Measurements from ENCODE around the gene CLASP1.
"Not testable (repeated sequence)": the region's sequence is repeated elsewhere in the genome, so short reads cannot be mapped to it uniquely, and the experiment has no call there.

The CLASP1 gene

DNA sequence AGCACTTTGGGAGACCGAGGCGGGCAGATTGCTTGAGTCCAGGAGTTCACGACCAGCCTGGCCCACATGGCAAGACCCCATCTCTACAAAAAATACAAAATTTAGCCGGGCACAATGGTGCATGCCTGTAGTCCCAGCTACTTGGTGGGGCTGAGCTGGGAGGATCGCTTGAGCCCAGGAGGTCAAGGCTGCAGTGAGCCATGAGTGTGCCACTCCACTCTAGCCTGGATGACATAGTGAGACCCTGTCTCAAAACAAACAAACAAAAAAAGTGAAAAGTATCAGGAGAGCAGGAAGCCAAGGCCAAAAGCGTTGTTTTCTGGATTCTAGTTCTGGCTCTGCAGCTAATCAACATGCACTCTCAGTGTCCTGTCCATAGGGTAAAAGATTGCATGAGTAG, 10.7 kb upstream of the CLASP1 start:
- DNase-seq = no peak

DNA sequence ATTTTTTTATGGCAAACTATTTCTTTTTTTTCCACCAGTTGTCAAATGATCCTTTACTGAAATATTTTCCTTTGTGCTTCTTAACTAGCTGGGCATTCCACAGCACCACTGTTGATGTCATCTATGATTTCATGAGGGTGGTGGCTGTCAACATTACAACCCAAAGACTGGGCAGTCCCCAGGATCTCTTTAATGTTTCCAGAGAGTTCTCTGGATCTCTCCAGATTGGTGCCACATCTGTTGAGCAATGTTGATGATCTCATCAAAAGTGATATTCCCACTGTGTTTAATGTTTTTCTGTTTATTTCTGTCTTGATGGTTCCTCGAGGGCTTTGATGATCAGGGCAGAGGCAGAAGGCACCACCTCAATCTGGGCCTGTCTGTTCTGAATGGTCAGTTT, 9.1 kb upstream of the CLASP1 start:
- DNase-seq = not testable (repeated sequence)

DNA sequence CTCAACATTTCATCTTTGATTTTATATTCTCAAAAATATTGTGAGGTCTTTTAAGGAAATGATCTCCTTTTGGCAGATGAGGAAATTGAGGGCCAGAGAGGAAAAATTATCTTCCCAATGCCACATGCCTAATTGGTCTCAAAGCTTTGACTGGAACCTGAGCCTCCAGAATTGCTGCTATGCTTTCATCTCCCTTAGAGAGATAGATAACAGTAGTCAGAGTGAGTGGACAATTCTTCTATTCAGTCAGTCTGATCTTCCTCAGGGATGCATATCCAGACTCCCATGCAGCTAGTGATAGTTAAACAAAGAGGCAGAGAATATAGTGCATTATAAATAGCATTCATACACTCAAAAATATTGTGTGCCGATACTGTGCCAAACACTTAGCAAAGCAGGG, 3.8 kb upstream of the CLASP1 start:
- DNase-seq = no peak

DNA sequence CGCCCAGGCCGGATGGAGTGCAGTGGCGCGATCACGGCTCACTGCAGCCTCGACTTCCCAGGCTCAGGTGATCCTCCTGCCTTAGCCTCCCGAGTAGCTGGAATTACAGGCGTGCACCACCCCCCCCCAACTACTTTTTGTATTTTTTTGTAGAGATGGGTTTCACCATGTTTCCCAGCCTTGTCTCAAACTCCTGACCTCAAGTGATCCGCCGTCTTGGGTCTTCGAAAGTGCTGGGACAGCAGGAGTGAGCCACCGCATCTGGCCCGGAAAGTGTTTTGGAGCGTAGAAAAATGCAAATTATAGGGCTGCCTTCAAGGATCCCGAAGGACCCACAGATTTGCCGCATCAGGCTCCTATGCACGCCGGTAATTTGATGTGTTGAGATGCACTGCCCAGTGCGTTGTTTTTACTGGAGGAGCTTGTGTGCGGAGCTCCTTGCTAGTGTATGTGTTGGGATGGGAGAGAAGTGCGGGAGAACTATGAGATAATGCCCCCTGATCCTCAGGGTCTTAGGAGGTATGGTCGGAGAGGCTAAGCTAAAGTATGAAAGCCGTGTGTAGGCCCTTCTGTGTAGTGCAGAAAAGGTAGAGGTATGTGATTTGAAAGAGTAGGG, 1.2 kb upstream of the CLASP1 start:
- DNase-seq = peak; percentile 48

DNA sequence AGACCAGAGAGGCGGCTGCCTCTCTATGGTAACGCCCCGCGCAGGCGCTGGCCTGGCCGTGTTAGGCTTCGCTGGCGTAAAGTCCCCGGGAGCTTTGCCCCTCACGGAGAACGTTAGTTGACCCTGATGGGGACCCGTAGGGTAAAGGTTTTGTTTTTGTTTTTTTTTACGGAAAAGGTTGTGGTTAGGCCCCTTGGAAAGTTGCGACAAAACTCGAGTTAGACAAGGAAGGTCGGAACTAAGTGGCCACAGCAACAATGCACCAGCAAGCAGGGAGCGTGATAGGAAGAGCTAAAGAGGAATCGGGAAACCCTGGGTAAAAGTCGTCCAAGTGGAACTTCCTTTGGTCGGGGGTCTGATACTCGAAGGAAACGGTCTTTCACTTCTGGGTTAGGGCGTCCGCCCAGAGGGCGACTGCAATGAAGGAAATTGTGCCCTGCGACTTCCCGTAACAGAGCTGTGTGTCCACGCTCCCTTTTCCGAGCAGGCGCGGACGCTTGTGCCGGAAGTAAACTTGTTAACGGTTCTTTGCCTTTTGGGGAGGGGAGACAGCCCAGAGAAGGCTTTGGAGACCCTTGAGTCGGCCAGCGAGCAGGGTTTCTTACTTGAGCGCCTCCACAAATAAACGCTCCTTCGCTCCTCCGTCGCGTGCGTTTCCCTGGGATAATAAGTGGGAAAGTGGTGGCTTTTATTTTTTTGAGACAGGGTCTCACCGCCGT, 493 bp upstream of the CLASP1 start:
- DNase-seq = peak; percentile 100

DNA sequence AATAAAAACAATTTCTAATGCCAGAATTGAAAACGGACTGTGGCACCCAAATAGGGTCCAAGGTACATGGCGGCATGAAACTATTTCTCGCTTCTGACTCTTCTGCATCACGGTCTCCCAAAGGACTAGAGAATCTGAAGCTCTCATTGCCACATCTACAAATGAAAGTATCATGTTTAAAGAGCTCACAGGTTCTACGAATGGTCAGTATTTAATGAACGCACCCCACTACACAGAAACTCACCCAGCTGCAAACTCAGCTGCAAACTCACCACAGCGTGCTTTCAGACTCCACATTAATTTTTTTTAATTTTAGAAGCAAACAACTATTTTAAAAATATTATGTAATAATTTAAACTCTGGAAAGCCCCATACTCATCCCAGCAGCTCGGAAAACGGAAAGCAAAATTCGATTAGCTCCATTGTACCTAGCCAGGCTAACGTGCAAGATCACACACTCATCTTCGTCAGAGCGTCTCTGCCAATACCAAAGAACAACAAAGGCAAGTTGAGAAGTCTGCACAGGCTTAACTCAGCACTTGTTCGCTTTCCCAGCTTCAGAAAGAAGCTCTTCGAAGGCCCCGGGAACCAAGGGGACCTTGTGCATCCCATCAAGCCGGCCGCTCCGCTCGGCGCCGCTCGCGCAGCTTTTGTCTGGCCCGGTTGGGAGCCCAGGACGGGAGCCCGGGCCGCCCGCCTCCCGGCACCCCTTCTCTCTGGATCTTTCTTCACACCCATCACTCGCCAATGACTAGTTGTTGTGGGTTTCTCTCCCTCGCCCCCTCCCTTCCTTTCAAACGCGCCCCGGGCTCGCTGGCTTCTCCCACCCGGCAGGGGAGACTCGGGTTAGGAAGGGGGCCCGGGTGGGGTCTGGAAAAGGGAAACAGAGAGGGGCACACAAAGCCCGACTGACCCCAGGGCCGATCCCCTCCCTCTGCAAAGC, 785 bp downstream of the CLASP1 start:
- peak; percentile 64 for DNase-seq

DNA sequence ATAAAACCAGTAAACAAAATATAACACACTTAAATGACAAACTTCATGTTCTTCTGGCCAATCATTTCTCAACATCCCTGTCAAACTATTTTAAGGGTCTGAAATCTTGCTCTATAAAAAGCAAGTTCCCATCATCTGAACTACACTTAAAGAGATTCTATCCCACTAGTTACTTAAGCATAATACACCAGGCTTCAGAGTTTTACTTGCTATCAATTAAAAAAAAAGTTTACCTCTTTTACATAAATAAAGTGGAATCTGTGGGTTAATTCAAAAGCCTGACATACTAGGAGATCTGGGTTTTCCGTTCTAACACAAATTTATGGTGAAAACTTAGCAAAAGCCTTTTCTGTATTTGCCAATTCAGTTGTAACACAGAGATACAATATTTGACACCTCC, 1.9 kb downstream of the CLASP1 start:
- no peak for DNase-seq

DNA sequence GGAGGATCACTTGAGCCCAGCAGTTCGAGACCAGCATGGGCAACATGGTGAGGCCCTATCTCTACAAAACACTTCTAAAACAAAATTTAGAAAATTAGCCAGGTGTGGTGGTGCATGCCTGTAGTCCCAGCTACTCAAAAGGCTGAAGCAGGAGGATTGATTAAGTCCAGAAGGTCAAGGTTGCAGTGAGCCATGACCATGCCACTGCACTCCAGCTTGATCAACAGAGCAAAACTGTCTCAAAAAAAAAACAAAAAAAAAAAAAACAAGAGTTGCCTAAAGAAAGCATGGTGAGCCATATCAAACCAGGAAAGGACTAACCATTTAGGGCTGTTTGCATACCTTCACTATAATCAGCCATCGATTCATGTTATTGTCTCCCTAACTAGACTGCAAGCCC, 4.5 kb downstream of the CLASP1 start:
- DNase-seq = no peak

DNA sequence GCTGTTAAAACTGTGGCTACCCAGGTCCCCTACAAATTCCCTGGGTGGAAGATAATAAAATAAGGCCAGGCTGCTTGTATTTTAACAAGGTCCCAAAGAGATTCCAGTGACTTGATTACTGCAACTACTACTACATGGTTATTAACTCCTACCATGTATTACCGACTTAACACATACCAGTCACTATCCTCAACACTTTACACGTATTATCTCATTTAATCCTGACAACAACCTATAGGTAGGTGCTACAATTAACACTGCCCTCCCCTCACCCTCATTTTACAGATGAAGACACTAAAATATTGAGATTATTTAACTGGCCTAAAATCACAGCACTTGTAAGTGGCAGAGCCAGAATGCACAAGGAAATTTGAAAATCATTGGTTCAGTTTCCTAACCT, 5.4 kb downstream of the CLASP1 start:
- DNase-seq = no peak

DNA sequence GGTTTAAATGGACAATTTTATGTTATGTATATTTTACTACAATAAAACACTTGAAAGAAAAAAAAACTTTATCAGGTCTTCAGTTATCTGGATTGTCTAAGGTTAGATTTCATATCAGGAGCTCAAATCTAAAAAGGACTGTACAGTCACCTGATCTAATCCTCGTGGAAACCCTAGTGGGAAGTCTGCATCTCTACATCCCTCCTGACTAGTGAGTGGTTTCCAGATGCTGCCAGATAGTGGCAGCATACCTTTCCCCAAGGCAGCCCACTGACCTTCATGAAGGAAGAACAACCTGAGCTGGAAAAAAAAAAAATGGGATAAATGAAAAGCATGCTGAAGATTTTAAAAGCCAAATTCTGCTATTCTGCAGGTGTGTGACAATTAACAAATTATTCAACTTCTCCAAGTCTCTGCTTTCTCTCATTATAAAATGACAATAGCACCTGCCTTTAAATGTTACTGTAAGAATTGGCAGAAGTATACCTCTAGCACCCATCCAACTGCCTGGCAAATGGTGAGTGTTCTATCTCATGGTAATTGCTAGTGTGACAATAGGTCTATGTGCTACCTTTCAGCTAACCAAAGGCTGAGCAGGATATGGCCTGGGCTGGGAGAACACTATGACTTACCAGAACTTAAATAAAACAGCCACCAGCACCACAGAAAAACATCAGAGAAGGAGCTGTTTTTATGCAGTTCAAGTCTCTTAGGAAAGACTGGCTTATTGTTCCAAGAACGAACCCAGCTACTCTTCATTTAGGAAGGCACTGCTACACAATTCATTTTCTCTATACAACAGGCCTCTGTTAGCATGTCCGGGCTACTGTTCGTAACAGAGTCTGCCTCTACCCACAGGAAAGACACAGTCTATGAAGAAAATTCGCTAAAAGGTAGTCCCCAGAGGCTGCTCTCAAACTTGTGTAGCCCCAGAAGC, 8.6 kb downstream of the CLASP1 start:
- DNase-seq = peak; percentile 7

DNA sequence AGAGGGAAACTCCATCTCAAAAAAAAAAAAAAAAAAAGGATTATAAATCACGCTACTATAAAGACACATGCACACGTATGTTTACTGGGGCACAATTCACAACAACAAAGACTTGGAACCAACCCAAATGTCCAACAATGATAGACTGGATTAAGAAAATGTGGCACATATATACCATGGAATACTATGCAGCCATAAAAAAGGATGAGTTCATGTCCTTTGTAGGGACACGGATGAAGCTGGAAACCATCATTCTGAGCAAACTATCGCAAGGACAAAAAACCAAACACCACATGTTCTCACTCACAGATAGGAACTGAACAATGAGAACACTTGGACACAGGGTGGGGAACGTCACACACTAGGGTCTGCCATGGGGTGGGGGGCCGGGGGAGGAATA, 9.4 kb downstream of the CLASP1 start:
- not testable (repeated sequence) for DNase-seq

DNA sequence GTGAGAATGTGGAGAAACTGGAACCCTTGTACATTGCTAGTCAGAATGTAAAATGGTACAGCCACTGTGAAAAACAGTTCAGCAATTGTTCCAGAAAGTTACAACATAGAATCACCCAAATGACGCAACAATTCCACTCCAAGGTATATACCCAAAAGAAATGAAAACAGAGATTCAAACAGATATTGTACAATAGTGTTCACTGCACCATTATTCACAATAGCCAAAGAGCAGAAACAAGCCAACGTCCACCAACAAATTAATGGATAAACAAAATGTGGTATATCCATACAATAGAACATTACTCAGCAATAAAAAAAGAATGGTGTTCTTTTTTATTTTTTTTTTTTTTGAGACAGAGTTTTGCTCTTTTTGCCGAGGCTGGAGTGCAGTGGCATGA, 10.9 kb downstream of the CLASP1 start:
- no peak for DNase-seq

DNA sequence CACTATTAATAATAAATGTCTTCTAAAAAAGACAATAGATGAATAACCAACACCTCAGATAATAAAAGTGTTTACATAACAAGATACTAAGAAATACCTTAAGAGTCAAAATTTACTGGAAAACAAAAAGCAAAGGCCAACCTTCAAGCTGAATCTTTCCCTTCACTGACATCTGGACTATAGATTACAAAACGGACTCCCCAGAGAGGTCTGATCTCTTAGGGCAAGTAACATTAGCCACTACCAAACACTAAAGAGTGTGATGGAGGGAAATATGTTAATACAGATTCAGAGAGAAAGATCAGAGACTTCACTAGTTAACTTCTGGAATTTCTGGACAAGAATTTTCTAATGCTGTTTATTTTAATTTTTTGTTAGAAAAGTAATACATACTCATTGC, 13.9 kb downstream of the CLASP1 start:
- DNase-seq = peak; percentile 22

DNA sequence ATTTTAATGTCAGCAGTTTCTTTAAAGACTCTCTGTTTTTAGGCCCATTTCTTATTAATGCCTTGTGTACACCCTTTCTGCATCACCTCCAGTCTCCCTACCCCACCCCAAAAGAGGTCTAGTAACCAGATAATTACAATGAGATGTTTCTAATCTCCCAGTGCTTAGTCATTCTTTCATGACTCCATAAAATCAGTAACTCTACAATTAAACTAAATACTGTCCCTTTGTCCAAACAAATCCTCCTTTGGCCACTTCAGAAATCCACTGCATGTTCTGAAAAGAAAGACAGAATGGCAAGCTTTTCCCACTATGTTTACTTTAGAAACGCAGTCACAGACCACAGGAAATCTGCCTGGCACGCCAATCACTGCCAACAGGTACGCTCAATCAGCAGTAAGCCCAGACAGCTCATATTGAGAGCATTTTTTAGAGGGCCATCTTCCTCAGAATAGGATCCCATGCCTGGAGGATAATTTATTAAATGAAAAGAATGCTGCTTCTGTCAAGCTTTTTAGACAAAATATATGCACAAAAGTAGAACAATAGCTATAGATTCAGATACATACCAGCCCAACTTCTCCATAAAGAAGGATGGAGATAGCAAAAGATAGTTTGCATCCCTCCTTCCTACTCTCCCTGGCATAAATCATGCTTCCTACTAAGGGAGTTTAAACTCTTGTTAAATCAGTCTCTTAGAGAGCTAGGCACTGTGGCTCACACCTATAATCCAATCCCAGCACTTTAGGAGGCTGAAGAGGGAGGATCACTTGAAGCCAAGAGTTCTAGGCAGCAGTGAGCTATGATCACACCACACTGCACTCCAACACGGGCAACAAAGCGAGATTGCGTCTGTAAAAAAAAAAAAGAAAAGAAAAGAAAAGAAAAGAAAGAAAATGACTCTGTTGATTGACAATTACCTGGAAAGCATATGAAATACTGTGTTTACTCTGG, 14.6 kb downstream of the CLASP1 start:
- peak; percentile 83 for DNase-seq

DNA sequence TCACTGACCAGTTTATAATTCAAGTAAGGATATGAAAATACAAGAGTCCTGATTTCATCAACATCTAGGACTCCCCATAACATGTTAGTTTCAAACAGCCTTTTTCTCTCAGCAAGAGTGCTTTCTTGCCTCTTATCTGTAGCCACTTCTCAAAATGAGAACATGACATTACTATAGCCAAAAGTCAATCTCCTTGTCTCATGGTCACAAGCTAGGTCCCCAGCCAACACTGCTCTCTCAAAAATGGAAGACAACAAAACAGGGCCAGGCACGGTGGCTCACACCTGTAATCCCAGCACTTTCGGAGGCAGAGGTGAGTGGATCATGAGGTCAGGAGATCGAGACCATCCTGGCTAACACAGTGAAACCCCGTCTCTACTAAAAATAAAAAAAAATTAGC, 15.8 kb downstream of the CLASP1 start:
- DNase-seq = no peak

DNA sequence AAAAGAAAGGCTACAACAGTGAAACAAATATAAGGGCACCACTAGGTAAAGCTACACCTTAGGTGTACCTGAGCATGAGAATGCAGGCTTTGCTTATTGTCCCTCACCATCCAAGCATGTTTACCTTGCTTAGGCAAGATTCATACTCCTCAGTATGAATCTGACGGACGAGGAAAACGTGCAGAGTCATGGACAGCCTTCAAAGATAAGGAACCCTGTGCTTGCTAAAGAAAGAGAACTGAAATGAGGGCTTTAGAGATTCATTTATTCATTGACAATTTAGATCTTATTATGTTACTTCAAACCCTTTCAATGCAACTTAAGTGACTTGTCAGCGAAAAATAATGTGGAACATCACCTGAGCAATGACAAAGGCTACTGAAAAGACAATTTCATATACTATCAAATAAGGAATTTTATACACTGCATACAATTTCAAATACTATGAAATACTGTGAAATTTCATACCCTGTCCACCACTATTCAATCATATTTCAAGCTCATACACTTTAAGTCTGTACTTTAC, 21.7 kb downstream of the CLASP1 start:
- no peak for DNase-seq

DNA sequence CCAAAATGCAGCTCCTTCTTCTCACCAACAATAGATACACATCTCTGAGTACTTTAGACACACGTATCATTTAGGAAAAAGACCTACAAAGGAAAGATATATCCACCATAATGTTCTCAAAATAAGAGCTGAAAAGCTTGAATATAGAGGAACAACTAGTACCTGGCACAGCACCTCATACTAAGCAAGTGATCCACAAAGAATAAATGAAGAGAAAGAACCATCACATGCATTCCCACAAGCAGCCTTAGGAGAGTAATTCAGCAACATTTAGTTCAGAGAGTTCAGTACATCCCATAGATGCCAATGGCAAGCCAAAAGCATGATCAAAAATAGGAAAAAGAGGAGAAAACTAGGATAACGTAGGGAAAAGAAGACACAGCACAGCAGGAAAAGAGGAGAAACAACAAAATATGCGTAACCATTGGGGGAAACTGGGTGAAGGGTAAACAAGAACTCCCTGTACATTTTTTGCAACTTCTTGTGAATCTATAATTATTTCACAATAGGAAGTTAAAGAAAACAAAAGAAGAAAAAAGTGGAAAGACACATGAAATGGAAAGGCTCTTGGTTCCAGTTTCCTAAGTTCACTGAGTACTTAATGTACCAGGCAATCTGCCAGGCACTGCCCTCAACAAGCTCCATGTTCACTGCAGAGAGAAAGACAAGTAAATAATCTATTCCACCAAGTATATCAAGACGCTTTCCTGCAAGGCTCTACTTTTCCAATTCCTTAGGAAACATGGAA, 22.3 kb downstream of the CLASP1 start:
- no peak for DNase-seq

DNA sequence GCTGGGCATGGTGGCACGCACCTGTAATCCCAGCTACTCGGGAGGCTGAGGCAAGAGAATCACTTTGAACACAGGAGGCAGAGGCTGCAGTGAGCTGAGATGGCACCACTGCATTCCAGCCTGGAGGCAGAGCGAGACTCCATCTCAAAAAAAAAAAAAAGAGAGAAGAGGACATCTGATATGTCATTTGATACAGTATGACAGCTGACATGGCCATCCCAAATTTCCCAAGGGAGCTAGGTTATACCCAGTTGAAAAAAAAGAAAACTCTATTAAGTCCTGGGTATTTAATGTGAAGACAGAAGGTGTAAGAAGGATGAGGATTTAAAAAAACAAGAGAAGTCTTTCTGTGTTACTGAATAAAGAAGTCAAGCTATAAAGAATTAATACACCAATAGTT, 23.3 kb downstream of the CLASP1 start:
- no peak for DNase-seq

DNA sequence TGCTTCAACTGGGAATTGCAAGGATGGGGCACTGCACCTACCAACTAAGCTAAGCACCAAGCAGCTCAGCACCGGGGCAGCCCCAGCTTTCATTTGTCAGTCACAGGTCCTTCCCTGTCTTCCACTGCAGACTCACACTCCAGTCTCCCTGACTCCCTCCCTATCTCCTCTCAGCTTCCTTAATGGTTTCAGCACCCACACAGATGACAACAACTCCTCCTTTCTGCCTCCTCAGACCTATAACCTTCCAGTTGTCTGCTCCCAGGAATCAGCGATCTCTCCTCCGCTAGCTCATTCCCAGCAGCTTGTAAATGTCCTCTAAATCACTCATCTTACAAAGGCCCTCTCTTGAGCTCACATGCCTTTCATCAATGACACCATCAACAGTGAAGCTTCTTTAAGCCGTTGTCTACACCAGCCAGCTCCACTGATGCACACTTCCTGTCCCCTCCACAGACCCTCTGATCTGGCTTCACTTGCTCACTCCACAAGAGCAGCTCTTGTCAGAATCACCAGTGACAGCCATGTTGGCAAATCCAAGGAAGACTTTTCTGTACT, 32.1 kb downstream of the CLASP1 start:
- DNase-seq = peak; percentile 34

DNA sequence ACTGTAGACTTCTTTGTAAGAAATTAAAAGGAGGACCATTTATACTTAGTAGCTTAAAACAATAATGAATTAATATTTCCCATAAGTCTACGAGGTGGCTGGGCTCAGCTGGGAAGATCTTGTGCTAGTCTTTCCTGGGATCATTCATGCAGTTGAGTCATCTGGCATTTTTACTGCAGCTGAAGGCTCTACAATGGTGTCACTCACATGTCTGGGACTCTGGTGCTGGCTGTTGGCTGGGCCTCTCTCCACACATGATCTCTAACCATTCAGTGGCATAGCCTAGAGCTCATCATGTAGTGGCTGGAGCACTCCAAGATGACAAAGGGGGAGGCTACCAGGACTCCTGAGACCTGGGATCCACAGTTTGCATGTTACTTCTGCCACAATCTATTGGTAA, 35.5 kb downstream of the CLASP1 start:
- no peak for DNase-seq

All from DMS53 (cell line).